ENCODE results near the gene ZNF655. TPM values are rescaled to one million over a fixed set of nuclear protein-coding genes. Genes with fewer than 3 reads are reported as not detected.

ZNF655 gene
- total RNA-seq, 2 donors from 2014 or later = 134 to 135 TPM

GRCh38 chr7:99601656-99602310 lies 43.3 kb downstream of the ZNF655 start:
- ATAC-seq (no peak), DNase-seq (no peak)
- no peak overlapping the region for H3K4me3 Mint-ChIP-seq
- no peaks in the 10 kb centered on the region for H3K36me3 Mint-ChIP-seq (ENCODE audit: low read depth)
- H3K27ac Mint-ChIP-seq = peak overlapping the region; percentile 61
- H3K4me1 Mint-ChIP-seq = no peaks in the 10 kb centered on the region
- no peaks in the 10 kb centered on the region for H3K9me3 ChIP-seq (ENCODE audit: control insufficient read depth, low read length, poor library complexity, severe bottlenecking)
- no peaks in the 10 kb centered on the region for H3K27me3 Mint-ChIP-seq

- no peaks in the 10 kb centered on the region for H3K9me3 ChIP-seq (ENCODE audit: control insufficient read depth, low read length, poor library complexity, severe bottlenecking)
- Mint-ChIP-seq H3K27me3 (peaks cover 8% of the 10 kb centered on the region), H3K27ac (peak overlapping the region; percentile 70), H3K4me1 (no peaks in the 10 kb centered on the region), H3K4me3 (no peak overlapping the region), H3K36me3 (ENCODE audit: low read depth) (no peaks in the 10 kb centered on the region)
- ATAC-seq (no peak), DNase-seq (no peak)
Measured at GRCh38 chr7:99605527-99605926, 47.1 kb downstream of the ZNF655 start.

- H3K4me3 Mint-ChIP-seq = no peak overlapping the region
- no peak overlapping the region for H3K27ac Mint-ChIP-seq
- no peaks in the 10 kb centered on the region for H3K36me3 Mint-ChIP-seq (ENCODE audit: low read depth)
Measured at GRCh38 chr7:99606531-99606930, 48.1 kb downstream of the ZNF655 start.

GRCh38 chr7:99607548-99607947 lies 49.1 kb downstream of the ZNF655 start:
- no peak for DNase-seq
- no peaks in the 10 kb centered on the region for H3K4me1 Mint-ChIP-seq
- H3K9me3 ChIP-seq (ENCODE audit: control insufficient read depth, low read length, poor library complexity, severe bottlenecking) = no peaks in the 10 kb centered on the region
- peaks cover 12% of the 10 kb centered on the region for H3K27me3 Mint-ChIP-seq
- no peaks in the 10 kb centered on the region for H3K36me3 Mint-ChIP-seq (ENCODE audit: low read depth)
- no peak overlapping the region for H3K27ac Mint-ChIP-seq
- ATAC-seq = no peak
- H3K4me3 Mint-ChIP-seq = no peak overlapping the region

More at GRCh38 chr7:99606531-99606930, 48.1 kb downstream of the ZNF655 start:
- DNase-seq (no peak), ATAC-seq (no peak)
- Mint-ChIP-seq H3K4me1 (no peaks in the 10 kb centered on the region), H3K27me3 (peaks cover 12% of the 10 kb centered on the region)
- H3K9me3 ChIP-seq (ENCODE audit: control insufficient read depth, low read length, poor library complexity, severe bottlenecking) = no peaks in the 10 kb centered on the region

- DNase-seq = no peak
- H3K27ac Mint-ChIP-seq = no peak overlapping the region
- no peak for ATAC-seq
- H3K4me3 Mint-ChIP-seq = no peak overlapping the region
- H3K36me3 Mint-ChIP-seq (ENCODE audit: low read depth) = peaks cover 3% of the 10 kb centered on the region
- H3K9me3 ChIP-seq (ENCODE audit: control insufficient read depth, low read length, poor library complexity, severe bottlenecking) = no peaks in the 10 kb centered on the region
- H3K27me3 Mint-ChIP-seq = peaks cover 12% of the 10 kb centered on the region
- H3K4me1 Mint-ChIP-seq = peaks cover 30% of the 10 kb centered on the region
Measured at GRCh38 chr7:99614495-99614894, 56.1 kb downstream of the ZNF655 start.

GRCh38 chr7:99615989-99616358 lies 57.5 kb downstream of the ZNF655 start:
- no peak for ATAC-seq
- peaks cover 3% of the 10 kb centered on the region for H3K36me3 Mint-ChIP-seq (ENCODE audit: low read depth)
- H3K27ac Mint-ChIP-seq = peak overlapping the region; percentile 95
- no peaks in the 10 kb centered on the region for H3K9me3 ChIP-seq (ENCODE audit: control insufficient read depth, low read length, poor library complexity, severe bottlenecking)
- H3K27me3 Mint-ChIP-seq = no peaks in the 10 kb centered on the region
- H3K4me3 Mint-ChIP-seq = peak overlapping the region; percentile 95
- DNase-seq = no peak
- peaks cover 30% of the 10 kb centered on the region for H3K4me1 Mint-ChIP-seq

GRCh38 chr7:99616359-99617191 lies 58.1 kb downstream of the ZNF655 start, which contains the start of gene ZSCAN25:
Gene ZSCAN25 (plus strand): TSS chr7:99616946. CDS start chr7:99619607, 2,661 bp downstream.
- DNase-seq (peak; percentile 68 to 74 (median 72)), ATAC-seq (peak; percentile 98)
- Mint-ChIP-seq H3K27ac (peak within 1 kb of the TSS; percentile 95), H3K4me1 (peaks cover 35% of the 10 kb centered on the region), H3K36me3 (ENCODE audit: low read depth) (peaks cover 3% of the 10 kb centered on the region), H3K4me3 (peak within 1 kb of the TSS; percentile 95), H3K27me3 (no peaks in the 10 kb centered on the region)
- H3K9me3 ChIP-seq (ENCODE audit: control insufficient read depth, low read length, poor library complexity, severe bottlenecking) = no peaks in the 10 kb centered on the region

GRCh38 chr7:99617192-99617781 lies 58.8 kb downstream of the ZNF655 start:
- Mint-ChIP-seq H3K27ac (peak overlapping the region; percentile 95), H3K4me3 (peak overlapping the region; percentile 95), H3K4me1 (peaks cover 37% of the 10 kb centered on the region), H3K27me3 (no peaks in the 10 kb centered on the region), H3K36me3 (ENCODE audit: low read depth) (peaks cover 3% of the 10 kb centered on the region)
- no peak for ATAC-seq
- H3K9me3 ChIP-seq (ENCODE audit: control insufficient read depth, low read length, poor library complexity, severe bottlenecking) = no peaks in the 10 kb centered on the region
- no peak for DNase-seq

- Mint-ChIP-seq H3K4me3 (peak overlapping the region; percentile 95), H3K36me3 (ENCODE audit: low read depth) (peaks cover 3% of the 10 kb centered on the region), H3K4me1 (peaks cover 44% of the 10 kb centered on the region), H3K27ac (peak overlapping the region; percentile 95), H3K27me3 (no peaks in the 10 kb centered on the region)
- ATAC-seq = no peak
- H3K9me3 ChIP-seq (ENCODE audit: control insufficient read depth, low read length, poor library complexity, severe bottlenecking) = no peaks in the 10 kb centered on the region
- no peak for DNase-seq
Measured at GRCh38 chr7:99618726-99619125, 60.3 kb downstream of the ZNF655 start.

GRCh38 chr7:99619571-99620130 lies 61.2 kb downstream of the ZNF655 start:
- no peak overlapping the region for H3K4me3 Mint-ChIP-seq

GRCh38 chr7:99621271-99621670 lies 62.8 kb downstream of the ZNF655 start:
- H3K4me3 Mint-ChIP-seq = no peak overlapping the region
- no peak for DNase-seq
- H3K4me1 Mint-ChIP-seq = peaks cover 60% of the 10 kb centered on the region
- H3K9me3 ChIP-seq (ENCODE audit: control insufficient read depth, low read length, poor library complexity, severe bottlenecking) = no peaks in the 10 kb centered on the region
- H3K36me3 Mint-ChIP-seq (ENCODE audit: low read depth) = peaks cover 10% of the 10 kb centered on the region
- ATAC-seq = no peak
- H3K27ac Mint-ChIP-seq = peak overlapping the region; percentile 78
- H3K27me3 Mint-ChIP-seq = no peaks in the 10 kb centered on the region

More at GRCh38 chr7:99619571-99620130, 61.2 kb downstream of the ZNF655 start:
- no peaks in the 10 kb centered on the region for H3K9me3 ChIP-seq (ENCODE audit: control insufficient read depth, low read length, poor library complexity, severe bottlenecking)
- Mint-ChIP-seq H3K4me1 (peaks cover 53% of the 10 kb centered on the region), H3K27me3 (no peaks in the 10 kb centered on the region), H3K27ac (peak overlapping the region; percentile 95), H3K36me3 (ENCODE audit: low read depth) (peaks cover 6% of the 10 kb centered on the region)
- DNase-seq = no peak
- no peak for ATAC-seq

- H3K27ac Mint-ChIP-seq = peak overlapping the region; percentile 96
- ATAC-seq = no peak
- H3K4me3 Mint-ChIP-seq = peak overlapping the region; percentile 19
Measured at GRCh38 chr7:99622596-99622995, 64.2 kb downstream of the ZNF655 start.

More at GRCh38 chr7:99622596-99622995, 64.2 kb downstream of the ZNF655 start:
- Mint-ChIP-seq H3K4me1 (peaks cover 53% of the 10 kb centered on the region), H3K27me3 (no peaks in the 10 kb centered on the region), H3K36me3 (ENCODE audit: low read depth) (peaks cover 11% of the 10 kb centered on the region)
- no peak for DNase-seq
- H3K9me3 ChIP-seq (ENCODE audit: control insufficient read depth, low read length, poor library complexity, severe bottlenecking) = no peaks in the 10 kb centered on the region

Data from T-helper 17 cell (primary cell).